Right ventricle myocardium superior (tissue), 1 donor: ENCODE measurements around the gene SFT2D1. TPM values are rescaled to one million over a fixed set of nuclear protein-coding genes. Genes with fewer than 3 reads are reported as not detected.
"Not testable (repeated sequence)": the region's sequence is repeated elsewhere in the genome, so short reads cannot be mapped to it uniquely, and the experiment has no call there.

Source experiments
- ATAC-seq: fragments of 200-7000 bp; cut with Tn5 transposase; one replicate; pipeline ENCODE4 v1.9.1; 2020; ENCODE audit warnings: mild to moderate bottlenecking; ENCODE audit not compliant: poor library complexity
- DNase-seq: peaks from one replicate; pipeline ENCODE4 v3.0.0-alpha.2; 2020
- intact Hi-C: fragments of 100-400 bp; cut with DNase I; formaldehyde crosslinking; loops from one replicate; pipeline ENCODE4 v1.11.2; 2022
- long read RNA-seq: library from polyadenylated mRNA; unstranded; transcript quantifications from one replicate; pipeline ENCODE4 v2.0.0, GENCODE V29; 2021
- total RNA-seq: library from RNA; stranded (reverse); fragmentation: NEBNext Ultra II Directional; extraction: Animal tissue kit (Norgen Biotek cat#: 25700); gene quantifications from one replicate; pipeline ENCODE4 v1.2.1, GENCODE V29; 2021
- donor health status: DM: no; HTN: yes; CAD: no; lungs with severe emphysema.

The SFT2D1 gene
- total RNA-seq = 20.5 TPM
- long read RNA-seq, transcript SFT2D1-201 (8 exons, 1,079 nt) = major isoform, 35 of 38 reads
- long read RNA-seq, partial matches to known transcripts = 0 of 38 reads
- long read RNA-seq, other reads (novel, unspliced or antisense) = 3 of 38 reads

DNA sequence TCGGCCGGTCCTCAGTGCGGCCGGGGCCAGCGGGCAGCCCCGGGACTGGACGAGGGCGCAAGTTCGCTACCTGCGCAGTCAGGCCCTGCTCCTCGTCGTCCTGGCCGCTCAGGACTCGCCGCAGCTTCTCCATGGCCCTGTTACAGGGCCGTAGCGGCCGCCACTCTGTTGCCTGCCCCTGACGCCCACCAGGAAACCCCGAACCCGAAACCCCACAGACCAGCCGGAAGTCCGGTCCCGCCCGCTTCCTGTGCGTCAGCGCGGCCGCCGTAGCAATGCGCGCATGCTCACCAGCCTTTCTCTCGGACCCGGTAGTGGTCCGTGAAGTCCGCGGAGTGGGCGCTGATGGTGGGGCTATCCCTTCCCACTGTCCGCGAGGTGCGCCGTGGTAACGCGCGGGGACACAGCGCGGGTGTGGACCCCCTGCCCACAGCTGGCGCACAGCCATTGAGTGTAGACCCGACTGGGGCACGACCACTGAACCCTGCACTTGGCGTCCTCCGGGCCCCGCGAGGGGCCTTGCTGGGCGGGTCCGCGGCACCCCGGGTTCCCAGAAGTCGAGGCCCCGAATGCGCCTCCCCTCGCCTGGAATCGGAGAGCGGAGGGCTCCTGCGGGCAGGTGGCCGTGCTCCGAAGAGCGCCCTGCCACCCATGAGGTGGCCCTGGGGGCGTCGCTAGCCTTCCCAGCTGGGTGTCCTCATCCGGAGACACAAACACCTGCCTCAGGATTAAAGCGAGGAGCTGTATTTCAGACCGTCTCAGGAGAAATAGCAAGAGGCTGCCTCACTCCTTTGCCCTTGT is at the start of gene SFT2D1:
SFT2D1 (minus strand) TSS at position 197 of the 801 bp plus-strand sequence; CDS start at position 133, 64 bp downstream.
- intact Hi-C loops = no loop called here
- ATAC-seq (peak; percentile 99), DNase-seq (peak; percentile 94)

DNA sequence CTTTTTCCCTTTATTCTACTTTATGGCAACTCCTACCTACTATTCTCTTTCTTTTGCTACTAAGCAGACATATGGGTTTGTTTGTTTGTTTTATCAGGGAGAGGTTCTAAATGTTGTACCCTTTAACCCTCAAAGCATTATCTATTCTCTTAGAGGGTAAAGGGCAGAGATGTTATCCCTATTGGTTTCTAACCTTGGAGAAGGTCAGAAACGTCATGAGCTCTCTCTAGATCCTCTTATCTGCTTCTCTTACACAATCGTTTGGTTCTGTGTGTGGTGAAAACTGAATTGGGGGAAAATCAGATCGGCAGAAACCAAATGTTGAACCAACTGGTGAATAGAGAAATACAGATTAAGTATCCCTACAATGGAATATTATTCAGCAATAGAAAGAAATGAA is 46.8 kb upstream of the SFT2D1 start:
- no peak for ATAC-seq
- DNase-seq = no peak
- intact Hi-C loops = no loop called here

DNA sequence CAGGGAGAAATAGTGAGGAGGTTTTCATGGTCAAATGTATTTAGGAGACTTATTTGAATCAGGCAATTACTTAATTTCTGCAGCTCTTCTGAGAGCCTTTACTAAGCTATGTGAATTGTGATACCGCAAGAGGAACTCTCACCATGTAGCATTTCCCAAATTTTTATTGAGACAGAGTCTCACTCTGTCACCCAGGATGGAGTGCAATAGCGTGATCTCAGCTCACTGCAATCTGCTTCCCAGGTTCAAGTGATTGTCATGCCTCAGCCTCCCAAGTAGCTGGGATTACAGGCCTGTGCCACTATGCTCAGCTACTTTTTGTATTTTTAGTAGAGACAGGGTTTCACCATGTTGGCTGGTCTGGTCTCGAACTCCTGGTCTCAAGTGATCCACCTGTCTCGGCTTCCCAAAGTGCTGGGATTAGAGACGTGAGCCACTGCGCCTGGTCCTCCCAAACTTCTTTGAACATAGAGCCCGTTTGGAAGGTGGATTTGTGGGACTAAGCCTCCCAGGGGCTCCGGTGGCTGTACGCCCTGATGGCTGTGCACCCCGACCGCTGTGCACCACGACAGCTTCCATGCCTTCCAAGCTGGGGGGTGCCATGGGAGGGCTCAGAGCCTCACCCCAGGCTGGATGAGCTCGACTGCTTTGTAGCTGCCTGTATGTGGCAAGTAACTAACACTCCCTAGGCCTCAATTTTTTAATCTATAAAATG is 46.1 kb upstream of the SFT2D1 start:
- DNase-seq (no peak), ATAC-seq (no peak)
- intact Hi-C loops = no loop called here

DNA sequence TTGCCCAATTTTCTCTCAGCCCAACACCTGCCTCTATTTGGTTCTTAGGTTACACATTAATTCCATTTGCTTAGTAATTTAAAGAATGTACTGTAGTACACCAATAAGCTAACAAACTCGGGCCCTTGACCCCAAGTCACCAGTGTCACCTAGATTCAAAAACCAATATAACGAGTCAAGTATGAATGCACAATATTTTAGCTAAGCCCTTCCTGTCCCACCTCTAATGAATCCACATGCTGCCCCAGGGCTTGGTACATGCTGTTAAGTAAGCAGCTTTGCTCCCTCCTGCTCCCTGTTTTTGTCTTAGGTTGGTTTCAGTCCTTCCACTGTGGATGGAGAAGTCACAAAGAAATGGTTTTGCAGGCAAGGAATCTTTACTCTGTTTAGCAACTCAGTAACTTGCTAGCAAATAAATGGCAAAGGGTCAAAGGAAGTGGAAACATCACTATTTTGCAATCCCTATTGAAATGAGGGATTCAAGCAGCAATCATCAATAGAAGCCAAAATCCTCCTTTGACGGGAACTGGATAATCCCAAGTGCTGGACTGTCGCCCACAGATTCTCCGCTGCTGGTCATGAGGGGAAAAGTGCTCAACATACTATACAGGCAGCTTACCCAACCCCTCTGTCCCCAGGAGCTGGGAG is 45.4 kb upstream of the SFT2D1 start:
- intact Hi-C loops = no loop called here
- ATAC-seq (no peak), DNase-seq (no peak)

DNA sequence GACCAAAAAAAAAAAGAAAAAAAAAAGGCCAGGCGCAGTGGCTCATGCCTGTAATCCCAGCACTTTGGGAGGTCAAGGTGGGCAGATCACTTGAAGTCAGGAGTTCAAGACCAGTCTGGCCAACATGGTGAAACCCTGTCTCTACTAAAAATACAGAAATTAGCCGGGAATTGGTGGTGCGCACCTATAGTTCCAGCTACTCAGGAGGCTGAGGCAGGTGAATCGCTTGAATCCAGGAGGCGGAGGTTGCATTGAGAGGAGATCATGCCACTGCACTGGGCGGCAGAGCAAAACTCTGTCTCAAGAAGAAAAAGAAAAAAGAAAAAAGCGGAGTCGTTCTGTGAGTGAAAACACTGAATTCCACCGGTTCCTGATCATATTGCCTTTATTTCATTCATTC is 44.8 kb upstream of the SFT2D1 start:
- intact Hi-C loops, ATAC-seq, DNase-seq: not testable (repeated sequence)

DNA sequence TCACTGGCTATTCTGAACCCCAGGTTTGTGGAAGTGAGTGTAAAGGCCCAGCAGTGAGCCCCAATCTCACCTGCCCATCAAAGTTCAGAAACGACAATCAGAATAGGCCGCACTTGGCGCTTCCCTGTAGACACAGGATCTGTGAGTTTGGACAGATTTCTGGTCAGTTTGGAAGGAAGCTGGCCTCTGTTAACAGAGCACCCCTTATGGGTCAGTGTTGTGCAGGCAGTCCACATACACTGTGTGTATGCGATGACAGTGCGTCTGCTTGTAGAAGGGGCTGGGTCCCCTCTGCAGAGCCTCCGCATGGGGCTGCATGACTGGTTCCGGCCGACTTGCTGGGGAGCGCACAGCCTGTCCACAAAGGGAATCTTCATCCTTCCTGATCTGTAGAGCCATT is 43.8 kb upstream of the SFT2D1 start:
- DNase-seq (no peak), ATAC-seq (no peak)
- intact Hi-C loops = no loop called here

DNA sequence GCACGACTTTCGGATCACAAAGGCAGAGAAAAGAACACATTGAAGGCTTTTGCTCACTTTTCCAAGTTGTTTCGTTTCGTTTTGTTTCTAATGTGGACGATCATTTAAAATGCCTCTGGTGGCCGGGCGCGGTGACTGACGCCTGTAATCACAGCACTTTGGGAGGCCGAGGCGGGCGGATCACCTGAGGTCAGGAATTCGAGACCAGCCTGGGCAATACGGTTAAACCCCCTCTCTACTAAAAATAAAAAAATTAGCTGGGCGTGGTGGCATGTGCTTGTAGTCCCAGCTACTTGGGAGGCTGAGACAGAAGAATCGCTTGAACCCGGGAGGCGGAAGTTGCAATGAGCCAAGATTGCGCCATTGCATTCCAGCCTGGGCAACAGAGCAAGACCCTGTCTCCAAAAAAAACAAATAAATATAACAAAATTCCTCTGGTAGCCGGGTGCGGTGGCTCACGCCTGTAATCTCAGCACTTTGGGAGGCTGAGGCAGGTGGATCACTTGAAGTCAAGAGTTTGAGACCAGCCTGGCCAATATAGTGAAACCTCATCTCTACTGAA is 41.5 kb upstream of the SFT2D1 start:
- DNase-seq = peak; percentile 69
- ATAC-seq, intact Hi-C loops: not testable (repeated sequence)

DNA sequence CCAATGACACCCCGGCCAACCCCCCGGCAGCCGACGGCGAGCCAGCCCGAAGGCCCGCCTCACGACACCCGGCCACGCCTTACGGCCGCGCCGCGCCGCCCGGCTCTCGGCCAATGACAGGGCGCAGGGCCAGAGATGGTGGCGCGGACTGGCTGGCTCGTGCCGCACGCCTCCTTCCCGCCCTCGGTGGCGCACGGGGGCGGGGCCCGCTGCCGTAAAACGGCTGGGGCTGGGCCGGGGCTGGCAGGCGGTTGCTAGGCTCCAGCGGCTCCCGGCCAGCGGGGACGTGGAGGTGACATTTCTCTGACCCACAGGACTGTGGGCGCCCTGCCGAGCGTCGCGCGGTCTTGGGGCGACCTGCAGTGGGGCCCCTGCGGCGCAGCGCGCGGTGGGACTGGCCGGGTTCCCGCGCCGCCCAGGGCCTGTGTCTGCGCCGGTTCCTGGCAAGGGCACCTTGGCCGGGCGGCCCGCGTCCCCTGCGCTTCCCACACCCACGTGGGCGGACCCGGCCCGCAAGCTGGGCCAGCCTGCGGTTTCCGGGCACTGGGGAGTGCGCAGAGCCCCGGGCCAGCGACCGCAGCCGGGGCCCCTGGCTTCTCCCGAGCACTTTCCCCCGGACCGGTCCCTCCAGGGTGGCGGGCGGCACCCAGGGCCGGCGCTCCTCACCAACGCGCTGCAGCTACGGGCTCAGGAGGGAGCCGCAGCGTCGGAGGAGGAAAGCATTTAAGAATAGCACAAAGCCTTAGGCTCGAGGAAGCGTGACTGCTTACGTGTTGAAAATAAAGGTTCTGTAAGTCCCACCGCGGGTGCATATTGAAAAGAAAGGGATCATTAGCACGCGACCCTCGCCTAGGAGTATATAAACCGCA is 40.8 kb upstream of the SFT2D1 start, which contains the start of gene MPC1:
MPC1 (minus strand) TSS at position 8 of the 869 bp plus-strand sequence. CDS start 64 bp downstream, outside the sequence.
- DNase-seq = peak; percentile 98
- peak; percentile 97 for ATAC-seq
- intact Hi-C loops = no loop called here

DNA sequence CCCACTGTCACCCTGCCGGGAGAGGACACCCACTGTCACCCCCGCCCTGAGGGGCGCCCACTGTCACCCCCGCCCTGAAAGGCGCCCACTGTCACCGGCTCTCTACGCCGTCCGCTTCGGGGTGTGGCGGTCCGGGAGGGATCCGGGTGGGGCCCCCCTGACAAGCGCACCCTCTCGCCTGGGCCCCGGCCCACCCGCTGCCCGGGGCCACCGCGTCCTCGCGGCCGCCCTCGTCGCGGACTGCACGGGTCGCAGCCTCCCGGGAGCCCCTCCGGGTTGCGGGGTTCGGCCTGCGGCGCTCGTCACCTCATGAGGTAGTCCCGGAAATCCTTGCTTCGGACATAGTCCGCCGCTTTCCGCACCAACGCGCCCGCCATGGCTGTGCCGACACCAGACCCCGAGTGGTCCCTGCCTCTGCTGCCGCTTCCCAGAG is 40.2 kb upstream of the SFT2D1 start:
- DNase-seq (no peak), ATAC-seq (peak; percentile 27)
- intact Hi-C loops = no loop called here

DNA sequence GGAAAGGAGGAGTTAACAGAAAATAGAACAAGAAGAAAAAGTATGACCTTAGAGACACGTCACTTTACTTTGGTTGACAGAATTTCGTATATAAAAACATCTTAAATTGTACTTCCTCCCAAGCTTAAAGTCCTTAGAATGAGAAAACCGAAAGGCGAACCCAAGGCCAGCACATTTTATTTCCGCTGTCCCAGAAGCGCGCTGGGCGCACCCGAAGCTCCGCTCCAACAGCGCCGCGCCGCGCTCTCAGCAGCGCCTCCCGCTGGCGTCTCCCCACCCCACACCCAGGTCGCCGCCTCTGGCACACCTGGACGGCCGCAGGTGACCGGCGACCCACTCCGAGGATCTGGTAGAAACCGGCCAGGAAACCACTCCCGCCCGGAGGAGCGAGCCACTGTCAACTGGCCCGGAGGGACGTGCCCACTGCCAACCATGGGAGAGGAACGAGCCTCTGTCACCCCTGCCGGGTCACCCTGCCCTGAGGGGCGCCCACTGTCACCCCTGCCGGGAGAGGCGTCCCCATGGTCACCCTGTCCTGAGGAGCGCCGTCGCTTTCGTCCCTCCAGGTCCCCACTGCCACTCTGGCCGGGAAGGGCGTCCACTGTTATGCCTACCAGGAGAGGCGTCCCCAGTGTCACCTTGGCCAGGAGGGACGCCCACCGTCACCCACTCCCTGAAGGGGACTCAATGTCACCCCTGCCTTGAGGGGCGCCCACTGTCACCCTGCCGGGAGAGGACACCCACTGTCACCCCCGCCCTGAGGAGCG is 39.6 kb upstream of the SFT2D1 start:
- ATAC-seq (peak; percentile 72), DNase-seq (peak; percentile 85)
- intact Hi-C loops = no loop called here

DNA sequence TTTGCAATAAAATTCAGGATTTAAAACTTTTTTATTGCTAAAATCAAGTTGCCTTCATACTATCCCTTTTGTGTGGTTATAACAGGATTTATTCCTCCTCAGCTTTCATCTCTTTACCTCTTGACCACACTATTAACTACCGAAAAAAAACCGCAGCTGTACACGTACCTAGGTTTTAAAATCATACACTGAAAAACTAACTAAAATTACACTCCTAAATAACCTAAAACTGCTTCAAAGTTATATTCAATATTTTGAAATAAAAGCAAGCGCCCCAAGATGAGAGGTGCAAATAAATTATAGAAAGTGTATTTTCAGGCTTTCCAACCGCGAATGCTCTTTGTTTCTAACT is 39.0 kb upstream of the SFT2D1 start:
- ATAC-seq (no peak), DNase-seq (no peak)
- intact Hi-C loops = no loop called here

DNA sequence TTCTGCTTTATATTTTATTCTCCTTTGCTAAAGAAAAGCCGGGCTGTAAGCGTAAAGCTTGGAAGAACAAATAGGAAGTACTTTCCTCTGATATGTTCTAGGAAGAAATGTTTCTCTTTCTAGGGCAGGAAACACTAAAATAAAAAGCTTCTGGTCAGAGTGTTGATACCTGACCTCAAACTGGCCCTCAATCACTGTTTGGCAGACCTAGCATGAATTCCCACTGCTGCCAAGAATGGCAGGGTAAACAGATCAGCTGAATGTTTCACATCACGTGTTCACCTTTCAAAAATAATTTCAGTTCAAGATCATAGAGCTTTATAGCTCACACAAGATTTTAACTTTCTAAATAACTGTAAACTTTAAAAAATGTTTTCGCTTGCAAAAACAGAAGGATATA is 37.5 kb upstream of the SFT2D1 start:
- no peak for DNase-seq
- no peak for ATAC-seq
- intact Hi-C loops = no loop called here

DNA sequence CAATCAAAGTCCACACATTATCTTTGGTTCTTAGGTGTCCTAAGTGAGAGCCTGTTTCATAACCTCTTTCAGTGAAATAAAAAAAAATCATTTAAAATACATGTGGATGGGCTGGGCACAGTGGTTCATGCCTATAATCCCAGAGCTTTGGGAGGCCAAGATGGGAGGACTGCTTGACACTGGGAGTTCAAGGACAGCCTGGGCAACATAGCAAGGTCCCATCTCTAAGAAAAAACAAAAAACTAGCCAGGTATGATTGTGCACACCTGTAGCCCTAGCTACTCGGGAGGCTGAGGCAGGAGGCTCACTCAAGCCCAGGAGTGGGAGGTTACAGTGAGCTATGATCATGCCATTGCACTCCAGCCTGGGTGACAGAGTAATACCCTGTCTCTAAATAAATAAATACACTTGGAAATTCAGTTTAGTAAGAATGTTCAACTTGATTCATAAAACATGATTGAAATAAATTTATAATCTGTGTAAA is 36.8 kb upstream of the SFT2D1 start:
- ATAC-seq = no peak
- intact Hi-C loops = no loop called here
- no peak for DNase-seq

DNA sequence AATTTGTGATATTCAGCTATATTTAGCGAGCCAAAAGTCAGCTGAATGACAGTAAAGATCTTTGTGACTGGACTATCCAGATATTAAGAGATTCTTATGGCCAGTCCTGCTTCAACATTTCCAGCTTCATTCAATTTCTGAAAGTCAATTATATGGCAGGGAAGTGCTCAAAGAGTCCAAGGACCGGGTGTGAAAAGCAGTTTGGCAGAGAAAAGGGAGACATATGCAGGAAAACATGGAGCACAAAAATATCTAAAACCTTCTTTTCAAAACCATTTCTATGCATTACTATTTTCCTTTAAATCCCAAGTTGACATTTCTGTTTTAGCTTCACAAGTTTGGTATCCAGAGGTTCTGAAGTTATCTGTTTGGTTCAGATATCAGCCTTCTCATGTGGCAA is 35.4 kb upstream of the SFT2D1 start:
- intact Hi-C loops = no loop called here
- DNase-seq (no peak), ATAC-seq (no peak)

DNA sequence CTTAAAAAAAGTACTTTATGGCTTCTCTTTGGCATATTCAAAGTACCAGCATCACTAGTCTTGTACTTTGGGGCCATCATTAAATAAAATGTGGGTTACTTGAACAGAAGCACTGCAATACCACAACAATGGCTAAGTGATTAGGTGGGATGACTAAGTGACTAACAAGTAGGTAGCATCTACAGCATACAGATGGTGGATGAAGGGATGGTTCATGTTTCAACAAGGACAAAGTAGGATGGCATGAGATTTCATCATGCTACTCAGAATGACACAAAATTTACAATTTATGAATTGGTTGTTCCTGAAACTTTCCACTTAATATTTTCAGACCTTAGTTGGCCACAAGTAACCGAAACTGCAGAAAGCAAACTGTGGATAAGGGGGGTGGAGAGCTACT is 32.7 kb upstream of the SFT2D1 start:
- intact Hi-C loops = no loop called here
- no peak for ATAC-seq
- DNase-seq = no peak

DNA sequence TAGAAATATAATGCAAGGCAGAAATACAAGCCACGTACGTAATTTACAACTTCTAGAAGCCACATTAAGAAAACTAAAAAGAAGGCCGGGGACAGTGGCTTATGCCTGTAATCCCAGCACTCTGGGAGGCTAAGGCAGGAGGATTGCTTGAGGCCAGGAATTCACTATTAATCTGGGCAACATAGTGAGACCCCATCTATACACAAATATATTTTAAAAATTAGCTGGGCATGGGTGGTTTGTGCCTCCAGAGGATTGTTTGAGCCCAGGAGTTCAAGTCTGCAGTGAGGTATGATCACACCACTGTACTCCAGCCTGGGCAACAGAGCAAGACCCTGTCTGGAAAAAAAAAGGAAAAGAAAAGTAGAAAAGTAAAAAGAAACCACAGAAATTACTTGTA is 28.1 kb upstream of the SFT2D1 start:
- intact Hi-C loops = no loop called here
- DNase-seq (no peak), ATAC-seq (no peak)

DNA sequence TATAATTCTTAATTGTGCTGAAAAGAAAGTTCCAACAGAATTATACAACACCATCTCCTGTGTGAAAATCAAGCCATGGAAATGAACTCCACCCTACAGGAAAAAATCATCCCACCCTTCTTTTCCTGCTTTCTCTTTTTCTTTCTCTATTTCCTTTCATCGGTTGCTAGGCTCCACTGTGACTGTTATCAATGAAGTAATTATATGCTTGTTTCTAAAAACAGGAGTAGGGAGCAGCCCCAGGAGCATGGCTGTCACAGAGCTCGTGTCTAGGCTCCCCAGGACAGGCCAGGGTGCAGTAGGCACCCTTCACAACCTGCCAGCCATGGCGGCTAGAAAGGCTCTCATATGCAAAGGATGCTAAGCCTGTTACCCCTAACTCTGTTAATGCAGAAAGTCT is 27.4 kb upstream of the SFT2D1 start:
- ATAC-seq = no peak
- intact Hi-C loops = no loop called here
- no peak for DNase-seq
